IMR-90 (cell line): Measurements from ENCODE around the gene ATP12A. TPM values are rescaled to one million over a fixed set of nuclear protein-coding genes. Genes with fewer than 3 reads are reported as not detected.

Source experiments
- ATAC-seq: fragments of 200-7000 bp; cut with Tn5 transposase; 2 replicates; pipeline ENCODE4 v1.9.1; 2020; ENCODE audit warnings: low read depth, mild to moderate bottlenecking, moderate library complexity
- BruUV-seq: library from RNA; stranded (reverse); fragments of 400-500 nt; replicated peaks from 2 replicates; lab custom pipeline; 2021; lab: Mats Ljungman, UMichigan
- CTCF ChIA-PET: fragments of 300-600 bp; formaldehyde crosslinking; extraction: SDS; loops from one replicate; lab custom pipeline; 2021; ENCODE audit warnings: antibody characterized with exemption; lab: Yijun Ruan, JAX
- POLR2A ChIA-PET: fragments of 300-600 bp; sonication (Branson Sonifier 250); formaldehyde crosslinking; loops from one replicate; lab custom pipeline; 2022; ENCODE audit warnings: antibody characterized with exemption; ENCODE audit not compliant: unreplicated experiment; lab: Charles Lee
- DNase-seq: peaks from one replicate; pipeline ENCODE4 v3.0.0; 2013
- H2AFZ ChIP-seq: replicated peaks from 2 replicates; pipeline ENCODE3; 2013; ENCODE audit warnings: low read length, mild to moderate bottlenecking; ENCODE audit not compliant: poor library complexity
- H2AK5ac ChIP-seq: 2 replicates; pipeline ENCODE4 v1.6.1; 2013; ENCODE audit warnings: low read depth, low read length, inconsistent platforms
- H2AK9ac ChIP-seq: replicated peaks from 2 replicates; pipeline ENCODE3; 2013; ENCODE audit warnings: mild to moderate bottlenecking, low read depth, low read length, moderate library complexity; ENCODE audit not compliant: poor library complexity
- H2BK120ac ChIP-seq: 2 replicates; pipeline ENCODE4 v1.6.1; 2013; ENCODE audit warnings: low read depth, low read length, inconsistent platforms
- H2BK15ac ChIP-seq: 3 replicates; pipeline ENCODE4 v1.6.1; 2013; ENCODE audit warnings: low read depth, low read length, inconsistent platforms
- H2BK20ac ChIP-seq: 2 replicates; pipeline ENCODE4 v1.6.1; 2013; ENCODE audit warnings: low read depth, mild to moderate bottlenecking, inconsistent platforms, low read length, moderate library complexity
- H2BK5ac ChIP-seq: 2 replicates; pipeline ENCODE4 v1.6.1; 2013; ENCODE audit warnings: mild to moderate bottlenecking, low read depth, low read length, inconsistent platforms; ENCODE audit not compliant: poor library complexity, severe bottlenecking
- H3K14ac ChIP-seq: replicated peaks from 2 replicates; pipeline ENCODE4 v1.6.1; 2013; ENCODE audit warnings: low read depth, low read length, inconsistent platforms
- H3K18ac ChIP-seq: 2 replicates; pipeline ENCODE4 v1.6.1; 2013; ENCODE audit warnings: low read depth, low read length, control low read depth
- H3K23ac ChIP-seq: 2 replicates; pipeline ENCODE4 v1.6.1; 2013; ENCODE audit warnings: low read depth, low read length, inconsistent platforms
- H3K27ac ChIP-seq: 2 replicates; pipeline ENCODE4 v1.5.1; 2013; ENCODE audit warnings: mild to moderate bottlenecking, control low read depth, low read length; ENCODE audit not compliant: insufficient read depth
- H3K27me3 ChIP-seq: 2 replicates; pipeline ENCODE4 v1.6.1; 2013; ENCODE audit warnings: low read length; ENCODE audit not compliant: control insufficient read depth, insufficient read depth
- H3K36me3 ChIP-seq: 2 replicates; pipeline ENCODE4 v1.6.1; 2013; ENCODE audit warnings: low read length, mixed read lengths; ENCODE audit not compliant: control insufficient read depth, insufficient read depth
- H3K4ac ChIP-seq: 2 replicates; pipeline ENCODE4 v1.6.1; 2013; ENCODE audit warnings: low read depth, low read length, inconsistent platforms
- H3K4me1 ChIP-seq: 2 replicates; pipeline ENCODE4 v1.6.1; 2013; ENCODE audit warnings: low read length, mixed read lengths; ENCODE audit not compliant: control insufficient read depth, insufficient read depth
- H3K4me2 ChIP-seq: 2 replicates; pipeline ENCODE4 v1.6.1; 2013; ENCODE audit warnings: low read depth, mild to moderate bottlenecking, control low read depth, low read length, moderate library complexity
- H3K4me3 ChIP-seq: 2 replicates; pipeline ENCODE4 v1.5.1; 2013; ENCODE audit warnings: low read depth, mild to moderate bottlenecking, control low read depth, low read length, moderate library complexity; ENCODE audit not compliant: insufficient read depth
- H3K56ac ChIP-seq: 2 replicates; pipeline ENCODE4 v1.6.1; 2013; ENCODE audit warnings: low read length, inconsistent platforms; ENCODE audit not compliant: insufficient read depth; ENCODE audit errors: extremely low read depth
- H3K79me1 ChIP-seq, 2 experiments: 2 replicates each; pipeline ENCODE4 v1.6.1; 2013; ENCODE audit warnings: low read length in 2 of 2, inconsistent platforms in 1 of 2, low read depth in 1 of 2
- H3K9ac ChIP-seq: 2 replicates; pipeline ENCODE4 v1.6.1; 2013; ENCODE audit warnings: low read depth, low read length, control low read depth
- H3K9me1 ChIP-seq: 2 replicates; pipeline ENCODE4 v1.6.1; 2013; ENCODE audit warnings: low read length, inconsistent platforms; ENCODE audit not compliant: insufficient read depth
- H3K9me3 ChIP-seq: 2 replicates; pipeline ENCODE4 v1.6.1; 2013; ENCODE audit warnings: low read length; ENCODE audit not compliant: control insufficient read depth, insufficient read depth
- H4K20me1 ChIP-seq: 2 replicates; pipeline ENCODE4 v1.6.1; 2013; ENCODE audit warnings: low read length, inconsistent platforms; ENCODE audit not compliant: insufficient read depth
- H4K5ac ChIP-seq: 2 replicates; pipeline ENCODE4 v1.6.1; 2013; ENCODE audit warnings: mild to moderate bottlenecking, low read depth, low read length, control low read depth
- H4K8ac ChIP-seq, 2 experiments: 2 replicates each; pipeline ENCODE4 v1.6.1; 2013; ENCODE audit warnings: low read depth in 2 of 2, low read length in 2 of 2, control low read depth in 1 of 2, inconsistent platforms in 1 of 2
- H4K91ac ChIP-seq: 2 replicates; pipeline ENCODE4 v1.6.1; 2013; ENCODE audit warnings: low read depth, low read length, inconsistent platforms; ENCODE audit not compliant: insufficient read depth
- BHLHE40 ChIP-seq: fragments of 150-350 bp; IDR thresholded peaks from 2 replicates; pipeline ENCODE4 v1.6.1; 2016; ENCODE audit warnings: mild to moderate bottlenecking, low read depth, low read length
- ELK1 ChIP-seq: fragments of 150-350 bp; IDR thresholded peaks from 2 replicates; pipeline ENCODE4 v1.6.1; 2016; ENCODE audit warnings: low read depth, mild to moderate bottlenecking, low read length, moderate library complexity, borderline replicate concordance
- FOS ChIP-seq: fragments of 150-350 bp; IDR thresholded peaks from 2 replicates; pipeline ENCODE4 v1.6.1; 2016; ENCODE audit warnings: low read depth, low read length
- MAFK ChIP-seq: IDR thresholded peaks from 2 replicates; pipeline ENCODE4 v1.6.1; 2012; ENCODE audit warnings: low read depth, low read length, improper control_type of control experiment
- WGBS, 2 experiments: methylation state at CpG; one replicate each; pipeline versions ENCODE4 v1.1.5 to v1.1.7; 2013; ENCODE audit warnings: missing lambda C conversion rate in 2 of 2; ENCODE audit not compliant: insufficient read length in 1 of 2; ENCODE audit errors: extremely low coverage in 2 of 2; 5-methylcytosine and 5-hydroxymethylcytosine counted together
- dilution Hi-C: fragments of 300-500 bp; cut with HindIII; formaldehyde crosslinking; loops from one replicate; pipeline ENCODE4 v1.14.3; 2018; ENCODE audit warnings: low sequenced_read_pairs; ENCODE audit not compliant: unreplicated experiment
- in situ Hi-C: fragments of 300-500 bp; cut with MboI; formaldehyde crosslinking; loops from 3 replicates; pipeline ENCODE4 v1.14.3; 2019; ENCODE audit warnings: low sequenced_read_pairs, inconsistent platforms, mixed read lengths
- intact Hi-C: fragments of 100-400 bp; cut with micrococcal nuclease; formaldehyde crosslinking; loops from 2 replicates; pipeline ENCODE4 v1.10.0; 2022
- polyA plus RNA-seq, 3 experiments: library from polyadenylated mRNA; depleted of rRNA; stranded (reverse); fragments of >200 nt; gene quantifications; 2 replicates each; pipeline ENCODE4 v1.2.3, GENCODE V29; 2012; ENCODE audit warnings: low replicate concordance in 1 of 3
- total RNA-seq: library from RNA; depleted of rRNA; stranded (reverse); fragments of >200 nt; gene quantifications from 2 replicates; pipeline ENCODE4 v1.2.3, GENCODE V29; 2012

Gene ATP12A
- total and polyA plus RNA-seq, 2 of the 4 experiments (the other 2 are of a cell fraction): not detected

GRCh38 chr13:24741791-24742190 is 61.6 kb downstream of the ATP12A start:
- Histone ChIP-seq H3K9ac (no peak overlapping the region), H3K9me1 (no peaks in the 10 kb centered on the region), H3K56ac (no peak overlapping the region), H2AK9ac (peak overlapping the region; percentile 42), H4K20me1 (no peaks in the 10 kb centered on the region), H2BK120ac (no peak overlapping the region), H3K23ac (no peak overlapping the region), H4K5ac (no peak overlapping the region), H3K36me3 (no peaks in the 10 kb centered on the region), H2BK20ac (no peak overlapping the region), H3K27ac (no peak overlapping the region), H2AK5ac (no peak overlapping the region), H2AFZ (no peak overlapping the region), H2BK5ac (no peak overlapping the region), H4K91ac (no peak overlapping the region), H3K14ac (no peak overlapping the region), H3K79me1 (no peaks in the 10 kb centered on the region), H3K27me3 (peaks cover 23% of the 10 kb centered on the region; the same call in 1 of the 2 replicates), H3K4me2 (no peak overlapping the region), H3K4me1 (no peaks in the 10 kb centered on the region), H4K8ac (no peak overlapping the region), H3K4me3 (no peak overlapping the region), H3K18ac (no peak overlapping the region), H3K9me3 (no peaks in the 10 kb centered on the region), H2BK15ac (no peak overlapping the region), H3K4ac (no peak overlapping the region)
- in situ Hi-C loops (no loop called here), intact Hi-C loops (no loop called here), dilution Hi-C loops (no loop called here)
- CTCF ChIA-PET: no interaction called here
- POLR2A ChIA-PET: no interaction called here
- ATAC-seq (no peak), DNase-seq (no peak)
- 83% methylated on average over 2 of the region's 8 CpGs; no CpG with 5 or more reads in 1 of the 2 experiments for WGBS, 2 experiments
- TF ChIP-seq FOS (no peak), ELK1 (no peak), MAFK (no peak), BHLHE40 (no peak)
- BruUV-seq: no TSS peak
